Small intestine (tissue), 7 donors: ENCODE data around the gene AAMDC. TPM values are rescaled to one million over a fixed set of nuclear protein-coding genes. Genes with fewer than 3 reads are reported as not detected.
A peak's percentile ranks its signal among the peaks of the same experiment; 100 is the strongest.
"Not testable (repeated sequence)": the region's sequence is repeated elsewhere in the genome, so short reads cannot be mapped to it uniquely, and the experiment has no call there.

Experiments used
- DNase-seq, 2 donors: peaks; one replicate each; pipeline versions ENCODE4 v3.0.0 to v3.0.0-alpha.2; 2013
- FAIRE-seq: peaks from 2 replicates; lab custom pipeline; 2012; peaks lifted over from hg19 to GRCh38; lab: Jason Lieb, UNC
- H3K27ac ChIP-seq, 3 donors: one replicate each; pipeline ENCODE4 v1.5.1; 2013; ENCODE audit warnings: low read length in 2 of 3, mild to moderate bottlenecking in 2 of 3, control low read depth in 1 of 3, inconsistent platforms in 1 of 3, low read depth in 1 of 3, moderate library complexity in 1 of 3
- H3K27me3 ChIP-seq, 3 donors: one replicate each; pipeline ENCODE4 v1.6.1; 2013; ENCODE audit warnings: low read length in 3 of 3, inconsistent platforms in 1 of 3; ENCODE audit not compliant: control insufficient read depth in 3 of 3, insufficient read depth in 3 of 3
- H3K36me3 ChIP-seq, 3 donors: one replicate each; pipeline ENCODE4 v1.6.1; 2013; ENCODE audit warnings: low read length in 3 of 3, inconsistent platforms in 1 of 3, low read depth in 1 of 3, mild to moderate bottlenecking in 1 of 3, moderate library complexity in 1 of 3; ENCODE audit not compliant: control insufficient read depth in 3 of 3, insufficient read depth in 2 of 3
- H3K4me1 ChIP-seq, 3 donors: one replicate each; pipeline ENCODE4 v1.6.1; 2013; ENCODE audit warnings: low read length in 2 of 3, inconsistent platforms in 1 of 3, low read depth in 1 of 3, mild to moderate bottlenecking in 1 of 3, moderate library complexity in 1 of 3; ENCODE audit not compliant: control insufficient read depth in 3 of 3, insufficient read depth in 2 of 3
- H3K4me3 ChIP-seq, 3 donors: one replicate each; pipeline ENCODE4 v1.5.1; 2013; ENCODE audit warnings: low read length in 3 of 3, control low read depth in 1 of 3, inconsistent platforms in 1 of 3, low read depth in 1 of 3, mild to moderate bottlenecking in 1 of 3, moderate library complexity in 1 of 3
- H3K9me3 ChIP-seq, 2 donors: one replicate each; pipeline ENCODE4 v1.6.1; 2013; ENCODE audit warnings: low read depth in 1 of 2, low read length in 1 of 2; ENCODE audit not compliant: control insufficient read depth in 2 of 2, insufficient read depth in 1 of 2
- WGBS, 3 donors: extraction: QIAGEN DNeasy Blood & Tissue Kit; methylation state at CpG; one replicate each; pipeline ENCODE4 v1.1.7; 2013; 5-methylcytosine and 5-hydroxymethylcytosine counted together
- polyA plus RNA-seq, 4 donors: library from polyadenylated mRNA; stranded (reverse) in 3 of 4; unstranded in 1 of 4; fragments of 200-250 nt in 3 of 4; fragments of 120-200 nt in 1 of 4; gene quantifications; one replicate each; pipeline versions ENCODE4 v1.2.1 to v1.2.3, GENCODE V29; 2013
- donor health status: healthy with polysubstance abuse.
- donor health status: control.
- donor health status: control.
- donor health status: Bipolar disorder and iron deficiency.
- donor health status: healthy.

Gene AAMDC
- polyA plus RNA-seq, 4 donors = 29.5 to 106 (median 63.8) TPM

DNA sequence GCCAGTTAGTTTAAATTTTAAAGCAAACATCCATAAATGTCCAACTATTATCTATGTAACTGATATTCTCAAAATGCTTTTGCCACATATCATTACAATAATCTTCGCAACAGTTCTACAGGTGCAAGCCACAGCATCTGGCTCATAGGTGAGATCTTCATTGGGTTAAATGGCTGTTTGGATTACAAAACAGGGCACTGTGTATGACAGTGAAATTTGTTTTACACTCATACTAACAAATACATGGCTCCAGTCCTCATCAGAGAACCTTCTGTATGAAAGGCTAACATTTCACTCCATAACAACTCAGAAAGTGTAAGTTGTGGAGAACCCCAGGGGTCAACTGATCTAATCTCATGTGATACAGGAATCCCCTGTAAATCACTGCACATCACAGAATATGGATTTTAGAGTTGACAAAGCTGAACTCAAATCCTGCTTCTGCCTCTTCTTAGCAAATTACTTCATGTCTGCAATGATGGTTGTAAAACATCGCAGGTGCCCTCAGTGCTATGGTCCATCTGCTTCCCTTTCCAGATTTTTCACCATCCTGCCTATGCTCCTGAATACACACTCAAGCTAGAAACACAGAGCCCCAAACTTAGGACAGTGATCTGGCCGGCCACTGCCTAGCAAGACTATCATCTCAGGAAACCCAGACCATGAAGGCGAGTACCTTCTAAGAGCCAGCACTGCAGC lies 92.8 kb downstream of the AAMDC start:
- not testable (repeated sequence) for H3K36me3 ChIP-seq, FAIRE-seq, H3K4me1 ChIP-seq, H3K9me3 ChIP-seq, H3K27ac ChIP-seq, H3K27me3 ChIP-seq, H3K4me3 ChIP-seq
- 41 to 69% (median 63%) methylated on average over 3 to 4 of the region's 4 CpGs for WGBS, 3 donors
- peak; percentile 1 to 6 for DNase-seq

DNA sequence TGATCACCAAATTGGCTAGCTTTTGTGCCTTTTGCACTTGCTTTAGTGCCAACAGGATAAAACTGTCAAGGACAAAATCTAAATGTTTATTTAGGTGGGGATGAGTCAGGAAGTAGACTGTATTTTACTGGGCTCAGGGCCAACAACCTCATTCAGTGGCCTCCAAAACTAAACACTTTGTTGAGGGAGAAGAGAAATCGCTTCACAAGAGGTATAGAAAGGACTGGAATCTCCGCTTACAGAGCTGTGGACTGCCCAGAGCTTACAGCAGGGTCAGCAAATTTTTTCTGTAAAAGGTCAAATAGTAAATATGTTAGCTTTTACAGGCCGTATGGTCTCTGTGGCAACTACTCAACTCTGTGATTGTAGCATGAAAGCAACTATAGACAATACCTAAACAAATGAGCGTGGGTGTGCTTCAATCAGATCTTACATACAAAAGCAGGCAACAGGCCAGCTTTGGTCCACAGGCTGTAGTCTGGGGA lies 93.4 kb downstream of the AAMDC start:
- not testable (repeated sequence) for H3K4me3 ChIP-seq, H3K9me3 ChIP-seq, H3K36me3 ChIP-seq, H3K4me1 ChIP-seq, H3K27me3 ChIP-seq, FAIRE-seq
- peak; percentile 24 to 44 for DNase-seq
- peak overlapping the region in 1 of 3 donors; percentile 24 for H3K27ac ChIP-seq
- 29 to 42% (median 38%) methylated on average over 4 of the region's 4 CpGs for WGBS, 3 donors

DNA sequence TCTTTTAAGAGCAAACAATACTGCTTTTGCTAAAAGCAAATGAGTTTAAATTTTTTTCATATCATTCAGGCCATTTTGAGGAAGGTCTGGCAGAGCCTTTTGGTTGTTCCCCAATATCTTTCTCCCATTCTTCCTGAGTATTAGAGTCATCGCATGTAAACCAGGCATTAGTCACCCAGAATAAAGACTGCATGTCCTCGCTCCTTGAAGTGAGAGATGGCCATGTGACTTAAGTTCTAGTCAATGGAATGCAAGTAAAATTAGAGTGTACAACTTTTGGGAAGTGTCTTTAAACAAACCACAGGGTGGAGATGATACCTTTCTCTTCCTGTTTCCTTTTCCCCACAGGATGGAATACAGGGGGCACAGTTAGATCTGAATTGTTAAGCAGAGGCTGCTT lies 96.8 kb downstream of the AAMDC start:
- DNase-seq, H3K9me3 ChIP-seq, H3K4me1 ChIP-seq, H3K27ac ChIP-seq, H3K4me3 ChIP-seq, H3K27me3 ChIP-seq, FAIRE-seq: not testable (repeated sequence)
- WGBS, 3 donors = no CpG with 5 or more reads among the region's 2 CpGs
- H3K36me3 ChIP-seq = peaks cover 0 to 17% (median 0%) of the 10 kb centered on the region in 3 donors

Other genes starting within 250 kb of the AAMDC start
- gene AQP11, start 231.2 kb upstream of the AAMDC start, polyA plus RNA-seq = 10 to 100 TPM in 3 of 4 donors, 1 to 10 TPM in 1; 9.8 to 23.5 (median 16.4) TPM
- 100 to 1,000 TPM in 2 of 4 donors, 10 to 100 TPM in 2; 64.6 to 188 (median 90.9) TPM for gene CLNS1A, start 183.3 kb upstream of the AAMDC start, polyA plus RNA-seq
- gene RSF1, start 422 bp upstream of the AAMDC start, polyA plus RNA-seq = 10 to 100 TPM in 3 of 4 donors, 1 to 10 TPM in 1; 9.8 to 28.5 (median 12.1) TPM
- gene INTS4, start 173.5 kb downstream of the AAMDC start, polyA plus RNA-seq = 10 to 100 TPM; 15.1 to 28.0 (median 20.4) TPM
- 10 to 100 TPM in 1 of 4 donors, 1 to 10 TPM in 3; 2.5 to 11.1 (median 5.2) TPM for gene KCTD14, start 202.1 kb downstream of the AAMDC start, polyA plus RNA-seq
- 10 to 100 TPM in 1 of 4 donors, under 1 TPM in 2, not detected in 1; 0.09 to 17.5 (median 0.54) TPM for gene THRSP, start 242.7 kb downstream of the AAMDC start, polyA plus RNA-seq